ENCODE results near the gene ZNF511. TPM values are rescaled to one million over a fixed set of nuclear protein-coding genes. Genes with fewer than 3 reads are reported as not detected.

Gene ZNF511
- total RNA-seq, 3 donors from 2014 or later = 27.4 to 33.2 (median 32.1) TPM

GRCh38 chr10:133287832-133288500 is 20.7 kb upstream of the ZNF511 start:
- H3K27me3 ChIP-seq = no peaks in the 10 kb centered on the region
- intact Hi-C loops (cut with DNase I; ENCODE audit: low total_unique reads) = no loop called here
- H3K4me3 ChIP-seq = no peak overlapping the region
- no peaks in the 10 kb centered on the region for H3K4me1 ChIP-seq
- no peak overlapping the region for H3K27ac ChIP-seq
- H3K9me3 ChIP-seq = no peaks in the 10 kb centered on the region
- DNase-seq (ENCODE audit: low spot score in 2 of 2) = no peak
- peaks cover 29% of the 10 kb centered on the region for H3K36me3 ChIP-seq
- TF ChIP-seq POLR2AphosphoS5 (IDR thresholded peaks at IDR 0.05) = no peak
- TF ChIP-seq POLR2A (IDR thresholded peaks at IDR 0.05) = no peak
- no peak for TF ChIP-seq CTCF (IDR thresholded peaks at IDR 0.05)

- H3K9me3 ChIP-seq = no peaks in the 10 kb centered on the region
- H3K4me3 ChIP-seq = no peak overlapping the region
- no peak for TF ChIP-seq CTCF (IDR thresholded peaks at IDR 0.05)
- TF ChIP-seq POLR2A (IDR thresholded peaks at IDR 0.05) = no peak
- TF ChIP-seq POLR2AphosphoS5 (IDR thresholded peaks at IDR 0.05) = no peak
- peaks cover 26% of the 10 kb centered on the region for H3K36me3 ChIP-seq
- intact Hi-C loops (cut with DNase I; ENCODE audit: low total_unique reads) = no loop called here
- no peaks in the 10 kb centered on the region for H3K4me1 ChIP-seq
- DNase-seq (ENCODE audit: low spot score in 2 of 2) = no peak
- no peaks in the 10 kb centered on the region for H3K27me3 ChIP-seq
- no peak overlapping the region for H3K27ac ChIP-seq
Observed at GRCh38 chr10:133289761-133290160, 19.0 kb upstream of the ZNF511 start.

- no peak for DNase-seq (ENCODE audit: low spot score in 2 of 2)
- peaks cover 20% of the 10 kb centered on the region for H3K36me3 ChIP-seq
- no peak for TF ChIP-seq CTCF (IDR thresholded peaks at IDR 0.05)
- TF ChIP-seq POLR2A (IDR thresholded peaks at IDR 0.05) = no peak
- no peak for TF ChIP-seq POLR2AphosphoS5 (IDR thresholded peaks at IDR 0.05)
Observed at GRCh38 chr10:133292919-133293809, 15.6 kb upstream of the ZNF511 start.

GRCh38 chr10:133293810-133294119 is 14.9 kb upstream of the ZNF511 start:
- TF ChIP-seq POLR2AphosphoS5 (IDR thresholded peaks at IDR 0.05) (no peak), CTCF (IDR thresholded peaks at IDR 0.05) (no peak), POLR2A (IDR thresholded peaks at IDR 0.05) (no peak)
- Histone ChIP-seq H3K27ac (no peak overlapping the region), H3K4me1 (no peaks in the 10 kb centered on the region), H3K9me3 (no peaks in the 10 kb centered on the region), H3K27me3 (no peaks in the 10 kb centered on the region), H3K4me3 (no peak overlapping the region), H3K36me3 (peaks cover 19% of the 10 kb centered on the region)
- intact Hi-C loops (cut with DNase I; ENCODE audit: low total_unique reads) = no loop called here
- DNase-seq (ENCODE audit: low spot score in 2 of 2) = no peak

More at GRCh38 chr10:133292919-133293809, 15.6 kb upstream of the ZNF511 start:
- Histone ChIP-seq H3K9me3 (no peaks in the 10 kb centered on the region), H3K27ac (no peak overlapping the region), H3K4me1 (no peaks in the 10 kb centered on the region), H3K27me3 (no peaks in the 10 kb centered on the region), H3K4me3 (no peak overlapping the region)
- intact Hi-C loops (cut with DNase I; ENCODE audit: low total_unique reads) = no loop called here

- H3K27me3 ChIP-seq = no peaks in the 10 kb centered on the region
- TF ChIP-seq POLR2A (IDR thresholded peaks at IDR 0.05) = no peak
- TF ChIP-seq POLR2AphosphoS5 (IDR thresholded peaks at IDR 0.05) = no peak
- TF ChIP-seq CTCF (IDR thresholded peaks at IDR 0.05) = no peak
- no peak for DNase-seq (ENCODE audit: low spot score in 2 of 2)
- H3K4me1 ChIP-seq = no peaks in the 10 kb centered on the region
- intact Hi-C loops (cut with DNase I; ENCODE audit: low total_unique reads) = no loop called here
- no peak overlapping the region for H3K27ac ChIP-seq
- H3K36me3 ChIP-seq = peaks cover 20% of the 10 kb centered on the region
- H3K9me3 ChIP-seq = no peaks in the 10 kb centered on the region
- no peak overlapping the region for H3K4me3 ChIP-seq
Observed at GRCh38 chr10:133294189-133294588, 14.5 kb upstream of the ZNF511 start.
